ENCODE data around the gene KCNK5.

The KCNK5 gene

GRCh38 chr6:39214846-39215639 lies 14.2 kb downstream of the KCNK5 start:
- no peak for DNase-seq

DNA sequence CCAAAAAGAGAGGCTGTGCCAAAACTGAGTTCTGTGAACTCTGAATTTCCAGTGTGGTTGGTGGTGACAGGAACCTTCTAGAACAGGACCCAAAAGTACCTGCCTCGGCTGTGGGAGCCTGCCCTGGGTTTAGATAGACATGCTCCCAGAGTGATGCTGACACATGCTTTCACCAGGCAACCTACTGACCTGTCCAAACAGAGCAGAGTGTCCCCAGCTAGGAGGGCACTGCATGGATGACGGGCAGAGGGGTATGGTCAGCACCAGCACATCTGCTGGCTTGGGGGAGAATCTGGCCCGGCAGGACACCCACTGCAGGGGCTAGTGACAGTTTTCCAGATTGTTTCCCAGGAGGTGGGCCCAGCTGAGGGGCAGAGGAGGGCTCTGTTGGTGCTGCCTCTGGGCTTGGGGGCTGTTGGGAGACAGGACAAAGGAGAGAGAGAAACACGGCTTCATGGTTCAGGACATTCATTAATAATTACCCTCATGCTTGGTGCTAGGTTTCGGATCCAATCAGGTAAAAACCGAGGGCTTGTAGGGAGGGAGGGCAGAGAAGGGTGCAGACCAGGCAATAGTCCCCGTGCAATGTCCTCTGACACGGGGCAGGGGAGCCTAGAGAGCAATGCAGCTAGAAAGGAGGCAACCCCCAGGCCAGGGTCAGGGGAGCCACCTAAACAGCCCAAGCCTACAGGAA lies 15.0 kb downstream of the KCNK5 start:
- DNase-seq, result no peak

DNA sequence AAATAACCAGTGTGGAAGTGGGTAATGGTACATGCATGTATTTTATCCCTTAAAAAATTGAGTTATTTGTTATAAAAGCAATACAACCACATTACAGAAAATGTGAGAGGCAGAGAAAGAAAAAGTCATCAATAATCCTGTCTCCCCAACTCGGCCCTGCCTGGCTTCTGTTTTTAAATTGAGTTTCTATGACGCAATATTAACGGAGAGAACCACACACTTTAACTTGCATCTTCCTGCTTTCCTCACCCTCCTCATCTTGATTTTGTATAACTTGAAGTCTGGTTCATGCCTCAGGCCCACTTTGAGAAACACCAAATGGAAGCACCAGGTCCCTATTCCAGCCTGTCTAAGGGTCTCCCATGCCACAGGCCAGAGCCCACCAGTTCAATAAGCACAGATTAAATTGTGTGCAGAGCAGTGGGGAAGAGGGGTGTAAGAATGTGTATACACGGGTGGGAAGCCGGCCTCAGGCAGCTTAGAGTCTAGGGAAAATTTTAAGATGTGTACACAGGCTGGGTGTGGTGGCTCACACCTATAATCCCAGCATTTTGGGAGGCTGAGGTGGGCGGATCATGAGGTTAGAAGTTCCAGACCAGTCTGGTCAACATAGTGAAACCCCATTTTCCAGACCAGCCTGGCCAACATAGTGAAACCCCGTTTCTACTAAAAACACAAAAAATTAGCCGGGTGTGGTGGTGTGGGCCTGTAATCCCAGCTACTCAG lies 15.9 kb downstream of the KCNK5 start:
- DNase-seq, result no peak

DNA sequence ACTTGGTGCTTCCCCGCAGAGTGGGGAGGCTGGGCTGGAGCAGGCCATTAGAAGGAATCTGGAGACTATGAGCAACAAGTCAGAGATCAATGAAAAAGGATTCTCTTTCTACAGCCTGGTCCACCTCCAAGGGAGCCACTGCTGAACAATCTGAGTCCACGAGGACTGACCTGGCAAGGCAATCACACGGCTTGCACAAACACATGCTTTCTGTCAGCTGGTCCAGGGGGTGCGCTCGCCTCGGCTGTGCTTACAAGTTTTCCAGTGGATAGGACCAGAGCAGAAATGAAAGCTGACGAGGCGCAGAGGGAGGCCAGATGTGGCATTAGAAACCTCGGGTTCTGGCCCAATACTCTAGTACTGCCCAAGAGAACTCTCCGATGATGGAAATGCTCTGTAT lies 18.1 kb downstream of the KCNK5 start:
- no peak for DNase-seq

DNA sequence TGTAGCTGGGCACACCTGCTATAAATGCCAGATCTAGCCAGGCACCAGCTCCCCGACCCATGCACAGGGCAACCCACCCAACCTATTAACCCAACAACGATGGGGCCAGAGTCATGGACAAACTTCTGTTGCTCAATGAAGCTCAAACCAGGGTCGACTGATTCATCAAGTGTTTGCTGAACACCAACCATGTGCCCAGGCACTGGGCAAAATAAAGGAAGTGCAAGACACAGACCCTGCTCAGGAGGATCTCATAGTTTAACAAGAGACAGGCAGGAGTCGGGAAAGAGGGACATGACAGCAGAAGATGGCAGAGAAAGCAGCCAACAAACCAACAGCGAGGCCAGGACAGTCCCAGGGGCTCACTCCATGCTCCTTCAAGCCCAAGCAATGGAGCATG lies 18.8 kb downstream of the KCNK5 start:
- DNase-seq, result no peak

DNA sequence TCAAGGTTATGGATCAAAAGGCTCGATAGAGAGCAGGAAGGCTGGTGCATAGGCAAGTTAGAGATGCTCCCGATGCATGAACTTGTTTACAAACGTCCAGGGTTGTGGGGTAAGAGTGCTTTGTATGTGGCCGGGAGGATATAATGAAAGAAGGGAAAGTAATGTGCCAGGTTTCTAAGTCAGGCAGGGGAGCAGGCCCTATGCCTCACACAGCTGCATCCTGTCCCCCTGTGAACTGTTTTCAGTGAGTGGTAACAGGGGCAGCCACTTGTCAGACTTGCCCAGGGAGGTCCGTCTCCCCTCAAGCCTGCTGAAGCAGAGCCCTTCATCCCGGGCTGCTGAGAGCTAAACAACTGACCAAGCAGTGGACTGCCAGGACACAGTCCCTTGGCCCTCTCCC lies 19.4 kb downstream of the KCNK5 start:
- no peak for DNase-seq

GRCh38 chr6:39209360-39209811 lies 19.9 kb downstream of the KCNK5 start:
- DNase-seq, result no peak

DNA sequence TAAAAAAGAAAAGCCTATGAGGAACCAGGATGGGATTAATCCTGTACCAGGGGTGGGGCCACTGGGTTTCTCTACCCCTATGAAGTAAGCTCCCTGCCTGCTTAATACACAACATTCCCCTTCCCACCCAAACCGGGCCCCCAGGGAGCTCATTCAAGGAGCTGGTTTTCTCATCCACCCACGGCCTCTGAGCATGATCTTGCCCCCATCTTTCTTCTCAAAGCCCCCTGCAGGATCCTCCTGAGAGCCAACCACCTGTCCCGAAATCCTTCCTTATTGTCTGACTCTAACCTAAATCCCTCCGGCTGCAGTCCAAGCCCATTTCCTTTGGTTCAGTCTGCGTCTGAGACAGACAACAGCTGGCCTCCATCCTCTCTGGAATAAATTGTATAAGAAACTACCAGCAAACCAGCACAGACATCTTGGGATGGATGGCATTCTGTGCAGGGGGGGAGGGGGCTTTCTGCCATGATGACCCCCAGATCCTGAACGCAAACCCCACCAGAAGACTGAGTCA lies 21.0 kb downstream of the KCNK5 start:
- no peak for DNase-seq

- no peak for DNase-seq
Observed at GRCh38 chr6:39207416-39208222, 21.7 kb downstream of the KCNK5 start.

DNA sequence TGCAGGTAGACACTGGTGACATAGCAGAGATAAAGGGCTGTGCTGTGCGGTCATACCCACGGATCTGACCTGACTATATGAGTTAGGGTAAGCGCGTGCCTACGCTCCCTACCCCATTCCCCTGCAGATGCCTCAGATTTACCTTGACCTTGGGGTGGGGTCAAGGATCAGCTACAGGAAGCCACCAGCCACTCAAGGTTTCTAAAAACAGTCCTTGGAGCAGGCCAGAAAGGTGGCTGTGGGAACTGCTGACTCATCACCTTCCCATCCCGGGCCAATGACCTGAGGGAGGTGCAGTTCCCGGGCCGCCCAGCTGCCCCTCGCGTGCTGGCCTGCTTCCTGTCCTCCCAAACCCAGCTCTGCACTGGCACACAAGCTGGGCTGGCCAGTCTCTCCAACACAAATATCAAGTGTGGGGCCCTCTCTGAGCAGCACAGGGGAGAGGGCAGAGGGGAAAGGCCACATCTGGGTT lies 23.0 kb downstream of the KCNK5 start:
- no peak for DNase-seq

- no peak for DNase-seq
Observed at GRCh38 chr6:39204646-39205244, 24.5 kb downstream of the KCNK5 start.

DNA sequence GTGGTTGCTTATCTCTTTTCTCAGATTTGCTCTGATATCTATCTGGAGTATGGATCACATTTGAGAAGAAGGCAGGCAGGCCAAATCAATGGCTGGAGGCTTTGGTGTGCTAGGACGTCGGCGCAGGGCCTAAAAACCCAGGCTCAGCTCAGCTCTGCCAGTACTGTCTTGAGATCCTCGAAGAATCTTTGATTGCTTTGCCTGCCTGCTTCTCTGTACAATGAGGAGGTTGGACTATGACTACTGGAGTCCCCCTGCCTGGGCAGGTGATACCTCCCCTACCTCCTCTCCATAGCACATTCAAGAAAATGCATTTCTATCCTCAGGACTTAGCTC lies 25.1 kb downstream of the KCNK5 start:
- DNase-seq, result no peak

GRCh38 chr6:39203436-39204159 lies 25.7 kb downstream of the KCNK5 start:
- DNase-seq, result no peak

DNA sequence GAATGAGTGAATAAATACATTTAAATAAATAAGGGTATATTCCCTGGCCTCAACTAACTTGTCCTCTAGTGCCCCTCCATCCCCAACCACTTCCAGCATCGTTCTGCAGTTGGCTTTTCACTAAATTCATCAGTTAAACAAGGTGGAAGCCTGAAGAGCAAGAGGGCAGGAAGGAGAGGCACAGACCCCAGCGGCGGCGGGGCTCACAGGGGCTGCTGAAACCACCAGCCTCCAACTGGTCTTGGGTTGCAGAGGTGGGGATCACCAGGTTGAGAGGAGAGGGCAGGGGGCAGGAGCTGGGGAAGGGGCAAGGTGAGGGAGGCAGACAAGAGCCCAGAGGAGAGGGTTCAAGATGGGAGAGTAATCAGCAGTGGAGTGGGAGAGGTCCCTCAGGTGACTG lies 27.1 kb downstream of the KCNK5 start:
- DNase-seq, result no peak

DNA sequence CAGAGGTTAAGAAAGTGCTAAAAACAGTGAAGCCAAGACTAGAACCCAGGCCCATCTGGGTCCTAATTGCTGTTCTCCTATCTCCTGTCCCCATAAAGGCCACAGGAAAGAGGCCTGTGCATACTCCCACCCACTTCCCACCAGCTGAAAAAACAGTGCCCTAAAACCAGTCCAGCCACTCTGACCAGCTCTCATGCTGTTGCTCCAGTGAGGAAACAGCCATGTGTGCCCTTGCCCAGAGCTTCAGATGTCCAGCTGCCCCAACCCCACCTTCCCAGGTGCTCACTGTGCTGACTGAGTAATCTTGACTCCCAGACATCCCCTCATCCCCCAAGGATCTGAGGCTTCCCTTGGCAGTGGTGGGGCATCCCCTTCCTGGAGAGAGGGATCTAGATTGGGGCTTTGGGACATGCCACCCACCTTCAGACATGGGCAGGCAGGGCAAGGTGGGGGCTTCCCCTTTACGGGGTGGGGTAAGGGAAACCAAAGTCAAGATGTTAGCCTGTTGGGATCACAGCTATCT lies 28.7 kb downstream of the KCNK5 start:
- DNase-seq, result no peak

GRCh38 chr6:39199976-39200375 lies 29.3 kb downstream of the KCNK5 start:
- DNase-seq, result no peak

- DNase-seq, result no peak
Observed at GRCh38 chr6:39199231-39199940, 29.9 kb downstream of the KCNK5 start.

GRCh38 chr6:39198528-39198927 lies 30.7 kb downstream of the KCNK5 start:
- DNase-seq, result no peak

DNA sequence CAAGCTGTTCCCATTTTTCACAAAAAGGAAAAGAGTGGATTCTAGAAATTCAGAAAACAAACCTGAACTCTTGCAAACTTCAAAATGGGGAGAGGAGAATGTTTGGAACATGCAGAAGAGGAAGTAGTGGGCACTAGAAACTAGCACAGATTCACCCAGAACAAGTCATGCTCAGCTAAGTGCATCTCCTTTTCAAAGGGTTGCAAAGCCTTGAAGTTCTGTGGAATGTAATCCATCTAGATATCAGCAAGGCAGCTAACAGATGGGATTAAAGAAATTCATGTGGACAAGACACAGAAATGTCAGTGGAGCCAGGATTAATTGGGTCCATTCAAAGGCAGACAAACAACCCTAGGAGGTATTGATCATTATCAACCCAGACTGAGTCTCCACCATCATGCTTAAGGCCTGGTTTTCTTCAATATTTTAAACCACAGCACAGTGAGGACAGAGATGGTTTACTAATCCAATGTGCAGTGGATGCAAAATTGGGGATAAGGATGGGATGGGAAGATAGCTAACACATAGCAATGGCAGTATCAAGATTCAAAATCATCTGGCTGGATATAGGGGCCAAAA lies 31.3 kb downstream of the KCNK5 start:
- DNase-seq, result no peak

- no peak for DNase-seq
Observed at GRCh38 chr6:39197521-39197920, 31.8 kb downstream of the KCNK5 start.

All from stimulated activated CD8-positive, alpha-beta memory T cell treated with anti-CD3 and anti-CD28 coated beads, Interleukin-4, amount 100 ng/mL, for 48 hours (primary cell).